HG03095 (cell line): ENCODE measurements around the gene AGFG1.
"Not testable (repeated sequence)": the region's sequence is repeated elsewhere in the genome, so short reads cannot be mapped to it uniquely, and the experiment has no call there.

Experiments
- ATAC-seq: cut with Tn5 transposase; IDR thresholded peaks from one replicate; pipeline ENCODE4 v1.9.1; 2021; ENCODE audit warnings: moderate library complexity; ENCODE audit not compliant: unreplicated experiment

Gene AGFG1

GRCh38 chr2:227598835-227599503, 127.0 kb downstream of the AGFG1 start, which contains the start of gene SCYGR2:
SCYGR2 (plus strand) TSS chr2:227598893; CDS start chr2:227598893, 0 bp downstream.
- ATAC-seq = not testable (repeated sequence)

GRCh38 chr2:227602358-227602757, 130.4 kb downstream of the AGFG1 start:
- no peak for ATAC-seq

- ATAC-seq = no peak
These were observed 134.5 kb downstream of the AGFG1 start for GRCh38 chr2:227606476-227606875.

GRCh38 chr2:227607941-227608340, 136.0 kb downstream of the AGFG1 start:
- ATAC-seq = no peak

- ATAC-seq = no peak
These were observed 136.8 kb downstream of the AGFG1 start for GRCh38 chr2:227608561-227609338.

- ATAC-seq = no peak
These were observed 138.2 kb downstream of the AGFG1 start for GRCh38 chr2:227610123-227610522.
